GM10248 (cell line): Measurements from ENCODE around the gene DCANP1.
A peak's percentile ranks its signal among the peaks of the same experiment; 100 is the strongest.

ENCODE experiments used
- CTCF ChIA-PET: fragments of 300-600 bp; sonication (Branson Sonifier 250); formaldehyde crosslinking; extraction: SDS; loops from one replicate; lab custom pipeline; 2021; ENCODE audit warnings: antibody characterized with exemption; lab: Yijun Ruan, JAX
- POLR2A ChIA-PET: fragments of 350-650 bp; sonication (Branson Sonifier 250); formaldehyde crosslinking; extraction: SDS; loops from one replicate; lab custom pipeline; 2020; ENCODE audit warnings: antibody characterized with exemption; lab: Yijun Ruan, JAX
- DNase-seq: peaks from one replicate; pipeline ENCODE4 v3.0.0; 2012; ENCODE audit errors: extremely low spot score
- TF ChIP-seq, protein P1 (sequence below): IDR thresholded peaks from 2 replicates; pipeline ENCODE4 v1.5.1; 2012; ENCODE audit warnings: mild to moderate bottlenecking, low read depth; ENCODE audit errors: extremely low read depth, missing control alignments, control extremely low read depth

DCANP1 gene

DNA sequence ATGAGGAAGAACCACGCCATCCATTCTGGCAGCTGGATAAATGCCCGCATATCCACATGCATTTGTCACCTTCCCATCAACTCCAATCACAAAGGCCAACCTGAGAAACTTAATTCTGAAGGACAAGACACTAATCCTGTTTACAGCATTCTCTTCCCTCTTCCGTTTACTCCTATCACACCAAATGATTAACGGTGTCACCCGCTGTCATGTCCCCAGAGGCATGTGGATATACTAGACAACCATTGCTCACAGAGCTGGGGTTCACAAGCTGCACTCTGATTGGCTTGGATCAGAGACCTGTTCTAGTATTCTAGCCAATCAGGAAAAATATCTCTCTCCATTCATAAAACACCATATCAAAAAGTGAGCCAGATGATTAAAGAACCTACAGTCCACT lies 51.7 kb downstream of the DCANP1 start:
- peak; percentile 6 for DNase-seq
- TF ChIP-seq, protein P1, sequence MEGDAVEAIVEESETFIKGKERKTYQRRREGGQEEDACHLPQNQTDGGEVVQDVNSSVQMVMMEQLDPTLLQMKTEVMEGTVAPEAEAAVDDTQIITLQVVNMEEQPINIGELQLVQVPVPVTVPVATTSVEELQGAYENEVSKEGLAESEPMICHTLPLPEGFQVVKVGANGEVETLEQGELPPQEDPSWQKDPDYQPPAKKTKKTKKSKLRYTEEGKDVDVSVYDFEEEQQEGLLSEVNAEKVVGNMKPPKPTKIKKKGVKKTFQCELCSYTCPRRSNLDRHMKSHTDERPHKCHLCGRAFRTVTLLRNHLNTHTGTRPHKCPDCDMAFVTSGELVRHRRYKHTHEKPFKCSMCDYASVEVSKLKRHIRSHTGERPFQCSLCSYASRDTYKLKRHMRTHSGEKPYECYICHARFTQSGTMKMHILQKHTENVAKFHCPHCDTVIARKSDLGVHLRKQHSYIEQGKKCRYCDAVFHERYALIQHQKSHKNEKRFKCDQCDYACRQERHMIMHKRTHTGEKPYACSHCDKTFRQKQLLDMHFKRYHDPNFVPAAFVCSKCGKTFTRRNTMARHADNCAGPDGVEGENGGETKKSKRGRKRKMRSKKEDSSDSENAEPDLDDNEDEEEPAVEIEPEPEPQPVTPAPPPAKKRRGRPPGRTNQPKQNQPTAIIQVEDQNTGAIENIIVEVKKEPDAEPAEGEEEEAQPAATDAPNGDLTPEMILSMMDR: no peak
- ChIA-PET POLR2A (no interaction called here), CTCF (interaction anchor here (1.9 kb wide), 1 partner anchor 20 kb away, joined by 5 read pairs; no protein-coding TSS in a partner anchor)
